GM18868 (cell line): Measurements from ENCODE around the gene UFD1.
A peak's percentile ranks its signal among the peaks of the same experiment; 100 is the strongest.

Source experiments
- ATAC-seq: cut with Tn5 transposase; IDR thresholded peaks from one replicate; pipeline ENCODE4 v1.9.1; 2021; ENCODE audit warnings: mild to moderate bottlenecking, moderate library complexity; ENCODE audit not compliant: unreplicated experiment

The UFD1 gene

GRCh38 chr22:19478901-19479354 lies at the start of gene UFD1:
Gene UFD1 (minus strand): TSS chr22:19479193. CDS start chr22:19479085, 108 bp downstream.
- ATAC-seq = peak; percentile 55

- ATAC-seq = no peak
These were observed 48.9 kb upstream of the UFD1 start for GRCh38 chr22:19527861-19528417.

GRCh38 chr22:19527321-19527721 lies 48.3 kb upstream of the UFD1 start:
- no peak for ATAC-seq

DNA sequence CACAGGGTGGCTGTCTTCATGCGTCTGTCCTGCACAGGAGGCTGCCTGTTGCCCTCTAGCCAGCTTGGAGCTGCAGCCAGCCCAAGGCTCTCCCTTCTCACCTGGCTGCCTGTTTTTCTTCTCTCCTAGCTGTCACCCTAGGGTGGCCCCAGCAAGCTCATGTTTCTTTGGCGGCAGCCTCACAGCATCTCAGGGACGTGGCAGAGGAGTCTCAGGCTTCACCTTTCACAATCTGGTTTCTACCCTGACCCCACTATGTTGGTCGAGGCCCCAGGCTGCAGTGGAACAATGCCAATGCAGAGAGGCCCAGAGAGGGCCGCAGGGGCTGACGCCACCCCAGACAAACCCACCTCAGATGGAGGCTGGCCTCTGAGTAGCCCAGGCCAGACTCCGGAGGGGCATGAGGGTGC lies 47.7 kb upstream of the UFD1 start:
- no peak for ATAC-seq

DNA sequence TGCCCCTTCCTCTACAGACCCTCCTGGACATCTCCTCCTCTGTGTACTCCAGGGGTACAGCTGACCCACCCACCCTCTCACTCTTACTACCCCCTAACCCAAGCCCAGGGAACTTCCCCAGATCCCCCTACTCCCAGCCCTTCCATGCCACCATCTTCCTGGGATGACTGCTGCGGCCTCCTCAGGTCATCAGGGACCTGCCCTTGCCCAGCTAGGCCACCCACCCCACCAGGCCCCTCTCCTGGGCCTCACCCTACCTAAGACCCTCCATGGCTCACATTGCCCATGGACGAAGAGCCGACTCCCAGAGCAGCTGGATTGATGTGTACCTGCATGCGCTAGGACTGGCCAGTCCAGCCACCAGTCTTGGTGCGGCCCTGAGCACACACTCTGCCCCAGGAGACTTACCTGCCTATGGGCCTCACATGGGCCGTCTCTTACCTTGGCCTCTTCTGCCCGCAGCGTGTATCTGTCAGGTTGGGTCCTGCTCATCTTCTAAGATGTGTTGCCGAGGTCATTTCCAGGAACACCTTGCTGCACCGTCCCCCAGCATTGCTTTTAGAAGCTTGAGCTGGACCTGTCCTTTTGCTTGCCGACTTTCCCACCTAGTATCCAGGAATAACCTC lies 47.2 kb upstream of the UFD1 start:
- no peak for ATAC-seq

DNA sequence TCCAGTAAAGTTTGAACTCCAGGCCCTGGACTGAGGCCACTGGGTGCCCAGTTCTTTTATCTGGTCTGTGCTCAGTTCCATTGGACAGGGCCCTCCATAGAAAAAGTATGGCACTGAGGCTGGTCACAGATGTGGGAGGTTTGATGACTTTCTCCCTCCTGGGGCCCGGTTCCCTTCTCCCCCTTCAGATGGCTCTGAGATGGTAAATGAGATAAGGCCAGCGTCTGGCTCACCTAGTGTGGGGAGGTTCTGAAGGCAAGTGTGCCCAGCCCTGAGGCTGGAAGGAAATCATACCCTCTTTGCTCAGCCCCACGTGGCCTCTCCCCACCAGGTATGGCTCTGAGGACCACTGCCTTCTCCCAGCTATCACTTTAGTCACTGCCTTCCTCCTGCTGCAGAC lies 46.7 kb upstream of the UFD1 start:
- no peak for ATAC-seq

DNA sequence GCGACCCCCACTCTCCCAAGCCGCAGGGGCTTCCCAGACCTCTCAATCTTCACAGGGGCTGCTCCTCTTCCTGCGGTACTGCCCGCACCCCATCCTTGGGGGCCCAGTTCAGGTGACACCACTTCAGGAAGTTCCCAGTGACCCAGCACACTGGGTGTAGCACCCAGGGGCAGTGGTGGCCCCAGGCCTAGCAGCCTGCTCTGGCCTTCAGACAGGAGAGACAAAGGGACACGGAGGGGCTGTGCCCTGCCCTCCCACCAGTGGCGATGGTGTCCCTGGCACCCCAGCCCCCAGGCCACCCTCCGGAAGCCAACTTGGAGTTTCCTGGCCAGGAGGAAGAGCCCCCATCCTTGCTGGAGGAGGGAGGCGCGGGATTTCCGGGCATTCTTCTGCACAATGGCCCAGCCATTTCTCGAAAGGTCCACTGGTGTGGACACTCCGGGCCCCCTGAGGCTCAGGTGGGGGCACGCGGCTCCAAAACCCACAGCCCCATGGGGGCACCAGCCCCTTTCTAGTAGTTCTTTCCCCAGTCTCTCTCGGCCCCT lies 46.2 kb upstream of the UFD1 start:
- ATAC-seq = no peak

DNA sequence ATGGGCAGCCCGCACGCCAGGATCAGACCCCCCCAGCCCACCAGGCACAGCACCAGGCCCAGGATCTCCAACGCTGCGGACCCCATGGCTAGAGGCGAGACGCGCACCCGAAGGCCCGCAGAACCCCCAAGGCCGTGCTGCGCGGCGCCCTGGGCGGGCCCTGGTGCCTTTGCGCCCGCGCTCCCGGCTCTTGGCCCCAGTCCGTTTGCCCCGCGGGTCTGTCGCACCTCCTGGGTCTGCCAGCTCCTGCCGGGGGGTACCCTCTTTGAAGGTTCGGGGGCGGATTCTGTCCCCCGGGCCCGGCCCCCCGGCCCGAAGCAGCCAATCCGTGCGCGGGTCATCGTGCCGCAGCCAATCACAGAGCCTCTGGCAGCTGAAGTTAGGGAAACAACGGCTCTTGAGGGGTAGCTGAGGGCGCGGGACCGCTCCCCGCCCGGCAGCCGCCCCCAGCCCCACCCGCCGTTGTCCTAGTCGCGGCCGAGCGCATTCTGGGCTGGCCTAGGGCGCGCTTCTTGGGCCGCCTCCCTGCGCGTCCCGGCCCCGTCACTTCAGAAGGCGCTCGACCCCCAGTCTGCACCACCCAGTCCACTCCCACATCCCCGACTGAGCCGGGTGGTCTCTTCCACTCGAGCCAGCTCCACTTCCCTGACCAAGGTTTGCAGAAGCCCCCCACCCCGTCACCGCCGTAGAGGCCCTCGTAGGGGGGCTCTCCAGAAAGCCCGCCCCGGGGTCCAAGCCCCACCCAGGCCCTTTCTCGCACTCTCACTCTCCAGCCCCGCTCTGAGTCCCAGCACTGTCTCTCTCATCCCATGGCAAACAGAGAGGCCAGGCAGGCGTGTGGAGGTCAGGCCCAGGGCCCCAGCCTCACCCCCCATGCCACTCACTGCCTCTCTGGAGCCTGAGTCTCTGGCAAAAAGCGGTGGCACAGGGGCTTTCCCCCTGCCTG lies 45.5 kb upstream of the UFD1 start, which contains the start of gene CLDN5:
Gene CLDN5 (minus strand): TSS at position 241 of the 946 bp plus-strand sequence. CDS start 155 bp downstream, at position 86.
- no peak for ATAC-seq

- no peak for ATAC-seq
These were observed 44.5 kb upstream of the UFD1 start for GRCh38 chr22:19523240-19524169.

DNA sequence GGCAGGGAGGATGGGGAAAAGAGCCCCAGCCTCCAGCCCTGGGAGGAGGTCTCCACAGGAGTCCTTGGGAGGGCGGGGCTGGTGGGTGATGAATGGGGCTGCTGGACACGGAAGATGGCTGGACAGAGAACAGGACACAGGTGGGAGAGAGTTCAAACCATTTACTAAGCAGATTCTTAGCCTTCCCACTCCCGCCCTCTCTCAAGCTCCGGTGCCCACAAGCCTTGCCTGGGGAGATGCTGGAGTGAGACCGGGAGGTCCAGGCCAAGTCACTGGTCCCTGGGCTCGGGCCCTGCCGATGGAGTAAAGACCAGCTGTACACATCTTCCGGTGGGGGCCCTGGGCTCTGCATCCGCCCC lies 43.9 kb upstream of the UFD1 start:
- no peak for ATAC-seq

DNA sequence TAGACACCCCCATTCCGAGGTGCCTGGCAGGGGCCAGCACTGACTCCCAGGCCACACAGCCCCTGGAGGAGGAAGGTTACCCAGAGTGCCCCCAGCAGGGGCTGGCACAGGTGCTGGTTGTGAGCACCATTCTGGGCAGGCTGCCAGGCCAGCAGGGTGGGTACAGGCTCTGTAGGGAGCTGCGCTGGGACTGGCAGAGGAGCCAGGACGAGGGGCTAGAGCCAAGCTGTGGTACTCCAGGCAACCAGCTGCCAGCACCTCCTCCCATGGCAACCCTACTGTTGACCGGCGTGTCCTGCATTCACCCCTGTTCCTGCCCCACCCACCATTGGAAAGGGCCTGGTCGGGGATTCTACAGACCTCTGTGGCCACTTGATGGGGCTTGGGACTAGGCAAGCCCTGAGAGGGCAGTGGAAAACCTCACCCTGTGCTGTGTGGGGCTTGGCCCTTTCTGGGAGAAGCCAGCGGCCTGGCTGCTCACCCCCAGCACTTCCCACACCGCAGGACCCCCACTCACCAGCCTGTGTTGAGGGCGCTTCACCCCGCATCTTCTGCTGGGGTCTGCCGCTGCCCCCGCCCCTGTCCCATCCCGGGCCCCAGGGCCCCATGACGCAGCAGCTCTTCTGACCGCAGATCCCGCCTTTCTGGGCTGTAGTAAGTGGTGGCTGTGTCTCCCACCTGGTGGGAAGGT lies 43.3 kb upstream of the UFD1 start:
- no peak for ATAC-seq

DNA sequence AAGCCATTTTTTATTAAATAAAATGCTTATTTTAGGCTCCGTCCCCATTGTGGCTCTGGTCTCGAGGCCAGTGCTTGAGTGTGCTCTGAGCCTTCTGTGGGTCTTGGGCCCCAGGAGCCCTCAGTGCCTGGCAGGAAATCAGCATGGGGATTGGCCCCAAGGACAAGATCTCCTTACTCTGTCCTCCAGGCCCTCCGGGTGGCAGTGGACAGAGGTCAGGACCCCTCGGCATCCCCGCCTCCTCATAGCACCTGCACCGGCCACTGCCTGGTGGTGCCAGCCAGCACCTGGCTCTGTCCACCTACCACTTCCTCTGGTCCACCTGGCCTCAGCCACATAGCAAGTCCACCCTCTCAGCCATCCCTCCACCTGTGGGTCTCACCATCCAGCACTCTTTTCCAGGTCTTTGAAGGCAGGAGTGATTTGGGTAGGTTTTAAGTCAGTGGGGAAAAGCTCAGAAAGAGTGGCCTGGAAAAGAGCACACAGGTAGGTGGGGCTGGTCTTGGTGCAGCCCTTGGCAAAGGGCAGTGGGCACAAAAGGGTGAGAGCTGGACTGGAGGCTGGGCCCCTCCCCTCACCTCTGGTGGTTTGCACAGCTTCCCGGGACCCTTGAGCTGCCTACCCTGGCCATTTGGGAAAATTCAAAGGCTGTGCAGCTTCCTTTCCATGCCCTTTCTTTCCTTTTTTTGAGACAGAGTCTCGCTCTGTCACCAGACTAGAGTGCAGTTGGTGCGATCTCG lies 41.7 kb upstream of the UFD1 start:
- no peak for ATAC-seq

- no peak for ATAC-seq
These were observed 41.0 kb upstream of the UFD1 start for GRCh38 chr22:19520007-19520406.

DNA sequence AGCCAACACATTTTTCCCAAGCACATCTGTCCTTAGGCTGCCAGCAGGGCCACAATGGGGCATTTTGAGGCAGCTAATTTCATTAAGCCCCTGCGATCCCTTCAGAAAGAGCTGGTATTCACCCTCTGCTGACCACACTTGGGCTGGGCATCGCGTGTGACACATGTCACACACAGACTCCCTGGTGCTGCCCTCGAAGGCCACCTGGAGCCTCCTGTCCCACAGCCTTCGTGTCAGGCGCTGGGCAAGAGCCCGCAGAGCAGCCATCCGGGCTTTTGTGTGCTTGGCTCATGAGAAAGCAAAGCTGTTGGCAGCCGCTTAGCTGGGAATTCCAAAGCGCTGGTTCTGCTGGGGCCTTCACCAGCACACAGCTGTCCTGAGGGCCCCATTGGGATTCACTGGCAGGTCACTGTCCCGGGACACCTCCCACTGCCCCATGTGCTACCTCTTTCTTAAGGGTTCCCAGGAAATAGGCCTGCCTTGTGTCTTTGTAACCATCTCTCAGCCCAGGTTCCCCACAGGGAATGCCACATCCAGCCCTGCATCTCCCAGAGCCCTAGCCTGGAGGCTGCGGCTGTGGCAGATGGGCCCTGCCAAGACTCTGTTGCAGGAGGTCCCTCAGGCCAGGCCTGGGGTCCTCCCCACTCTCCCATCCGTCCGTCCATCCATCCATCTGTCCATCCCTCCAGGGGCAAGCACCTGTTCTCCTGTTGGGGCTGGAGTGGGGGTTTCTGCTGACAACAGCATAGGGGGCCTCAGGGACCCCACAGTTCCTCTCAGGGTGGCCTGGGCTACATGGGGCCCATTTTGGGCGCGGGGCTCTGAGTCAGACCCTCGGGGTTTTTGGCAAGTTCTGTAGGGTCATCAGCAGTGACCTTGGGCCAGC lies 40.3 kb upstream of the UFD1 start:
- no peak for ATAC-seq

DNA sequence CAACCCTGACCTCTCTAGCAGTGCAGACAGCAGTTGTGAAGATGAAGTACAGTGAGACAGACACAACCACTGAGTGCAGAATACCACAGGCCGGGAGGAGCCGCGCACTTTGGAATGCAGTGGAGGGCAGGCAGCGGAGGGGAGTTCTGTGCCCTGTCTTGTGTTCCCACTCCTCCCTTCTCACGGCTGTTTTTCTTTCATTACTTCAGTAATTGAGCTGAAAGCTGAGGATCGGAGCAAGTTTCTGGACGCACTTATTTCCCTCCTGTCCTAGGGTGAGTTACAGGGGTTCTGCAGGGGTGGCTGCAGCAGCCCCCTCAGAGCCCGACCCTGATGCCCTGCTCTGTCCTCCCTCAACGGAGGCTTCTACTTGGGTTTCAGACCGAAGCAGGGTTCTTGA lies 39.6 kb upstream of the UFD1 start:
- no peak for ATAC-seq

GRCh38 chr22:19517919-19518611 lies 39.1 kb upstream of the UFD1 start:
- no peak for ATAC-seq

- no peak for ATAC-seq
These were observed 38.1 kb upstream of the UFD1 start for GRCh38 chr22:19517171-19517500.
